PC-3 (cell line): ENCODE measurements around the gene HDAC4.

ENCODE experiments used
- EZH2 ChIP-seq: fragments of 300-600 bp; sonication (generic); IDR thresholded peaks from one replicate; pipeline ENCODE4 v1.6.1; 2017; ENCODE audit warnings: antibody characterized with exemption, mild to moderate bottlenecking, low read length; ENCODE audit not compliant: unreplicated experiment
- EZH2phosphoT487 ChIP-seq: fragments of 300-600 bp; sonication (generic); IDR thresholded peaks from 2 replicates; pipeline ENCODE4 v1.6.1; 2018; ENCODE audit warnings: mild to moderate bottlenecking, antibody characterized with exemption, low read length, borderline replicate concordance
- TF ChIP-seq, protein P1 (sequence below): fragments of 300-600 bp; sonication (generic); conservative IDR thresholded peaks from 2 replicates; pipeline ENCODE4 v1.5.1; 2017; ENCODE audit warnings: antibody characterized with exemption, low read depth, mild to moderate bottlenecking, low read length

DNA sequence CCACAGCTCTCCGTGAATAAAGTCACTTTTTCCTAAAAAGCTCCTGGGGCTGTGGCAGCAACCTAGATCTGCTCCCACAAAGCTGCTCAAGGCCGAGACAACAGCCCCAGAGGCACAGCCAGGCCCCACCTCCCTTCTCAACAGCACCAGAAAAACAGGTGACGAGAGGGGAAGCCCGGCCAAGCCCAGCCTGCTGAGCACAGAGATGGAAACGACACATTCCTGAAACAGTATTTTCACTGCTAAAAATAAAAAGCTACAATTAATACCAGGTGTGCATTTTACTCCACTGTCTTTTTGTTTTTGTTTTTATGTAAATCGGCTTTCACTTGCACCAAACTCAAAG is 199.3 kb downstream of the HDAC4 start:
- TF ChIP-seq, protein P1, sequence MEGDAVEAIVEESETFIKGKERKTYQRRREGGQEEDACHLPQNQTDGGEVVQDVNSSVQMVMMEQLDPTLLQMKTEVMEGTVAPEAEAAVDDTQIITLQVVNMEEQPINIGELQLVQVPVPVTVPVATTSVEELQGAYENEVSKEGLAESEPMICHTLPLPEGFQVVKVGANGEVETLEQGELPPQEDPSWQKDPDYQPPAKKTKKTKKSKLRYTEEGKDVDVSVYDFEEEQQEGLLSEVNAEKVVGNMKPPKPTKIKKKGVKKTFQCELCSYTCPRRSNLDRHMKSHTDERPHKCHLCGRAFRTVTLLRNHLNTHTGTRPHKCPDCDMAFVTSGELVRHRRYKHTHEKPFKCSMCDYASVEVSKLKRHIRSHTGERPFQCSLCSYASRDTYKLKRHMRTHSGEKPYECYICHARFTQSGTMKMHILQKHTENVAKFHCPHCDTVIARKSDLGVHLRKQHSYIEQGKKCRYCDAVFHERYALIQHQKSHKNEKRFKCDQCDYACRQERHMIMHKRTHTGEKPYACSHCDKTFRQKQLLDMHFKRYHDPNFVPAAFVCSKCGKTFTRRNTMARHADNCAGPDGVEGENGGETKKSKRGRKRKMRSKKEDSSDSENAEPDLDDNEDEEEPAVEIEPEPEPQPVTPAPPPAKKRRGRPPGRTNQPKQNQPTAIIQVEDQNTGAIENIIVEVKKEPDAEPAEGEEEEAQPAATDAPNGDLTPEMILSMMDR: no peak
- TF ChIP-seq EZH2 (no peak), EZH2phosphoT487 (no peak)
